PC-3 (cell line): ENCODE measurements around the gene AAMDC.

ENCODE experiments used
- EZH2 ChIP-seq: fragments of 300-600 bp; sonication (generic); IDR thresholded peaks from one replicate; pipeline ENCODE4 v1.6.1; 2017; ENCODE audit warnings: antibody characterized with exemption, mild to moderate bottlenecking, low read length; ENCODE audit not compliant: unreplicated experiment
- EZH2phosphoT487 ChIP-seq: fragments of 300-600 bp; sonication (generic); IDR thresholded peaks from 2 replicates; pipeline ENCODE4 v1.6.1; 2018; ENCODE audit warnings: mild to moderate bottlenecking, antibody characterized with exemption, low read length, borderline replicate concordance
- TF ChIP-seq, protein P1 (sequence below): fragments of 300-600 bp; sonication (generic); conservative IDR thresholded peaks from 2 replicates; pipeline ENCODE4 v1.5.1; 2017; ENCODE audit warnings: antibody characterized with exemption, low read depth, mild to moderate bottlenecking, low read length

DNA sequence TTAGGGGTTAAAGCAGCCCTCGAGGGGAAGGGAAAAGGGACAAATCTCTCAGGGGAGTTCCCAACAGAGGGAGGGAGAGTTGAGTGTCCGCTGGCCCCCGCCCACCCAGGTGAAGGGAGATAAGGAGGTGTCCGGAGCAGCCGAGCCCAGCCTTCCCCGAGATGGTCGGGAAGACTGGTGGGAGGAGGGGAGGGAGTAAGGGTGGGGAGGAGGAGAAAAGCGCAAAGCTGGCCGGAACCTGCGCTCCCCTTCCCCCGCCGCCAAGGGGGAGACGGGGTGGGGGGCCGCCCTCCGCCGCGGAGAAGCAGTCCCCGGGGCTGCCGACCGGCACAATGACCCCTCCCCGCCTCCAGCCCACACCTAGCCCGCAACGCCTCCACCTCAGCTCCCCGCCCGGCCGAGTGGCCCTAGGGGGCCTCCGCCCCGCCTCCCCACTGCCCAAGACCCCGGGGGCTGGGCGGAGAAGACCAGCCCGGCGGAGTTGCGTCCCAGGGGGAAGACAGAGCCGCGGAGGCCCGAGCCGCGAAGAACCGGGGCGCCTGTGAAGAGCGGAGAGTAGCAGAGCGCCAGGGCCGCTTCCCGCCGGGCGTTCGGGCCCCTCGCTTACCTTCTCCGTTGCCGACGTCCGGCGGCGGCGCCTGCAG is 901 bp upstream of the AAMDC start:
- TF ChIP-seq, protein P1, sequence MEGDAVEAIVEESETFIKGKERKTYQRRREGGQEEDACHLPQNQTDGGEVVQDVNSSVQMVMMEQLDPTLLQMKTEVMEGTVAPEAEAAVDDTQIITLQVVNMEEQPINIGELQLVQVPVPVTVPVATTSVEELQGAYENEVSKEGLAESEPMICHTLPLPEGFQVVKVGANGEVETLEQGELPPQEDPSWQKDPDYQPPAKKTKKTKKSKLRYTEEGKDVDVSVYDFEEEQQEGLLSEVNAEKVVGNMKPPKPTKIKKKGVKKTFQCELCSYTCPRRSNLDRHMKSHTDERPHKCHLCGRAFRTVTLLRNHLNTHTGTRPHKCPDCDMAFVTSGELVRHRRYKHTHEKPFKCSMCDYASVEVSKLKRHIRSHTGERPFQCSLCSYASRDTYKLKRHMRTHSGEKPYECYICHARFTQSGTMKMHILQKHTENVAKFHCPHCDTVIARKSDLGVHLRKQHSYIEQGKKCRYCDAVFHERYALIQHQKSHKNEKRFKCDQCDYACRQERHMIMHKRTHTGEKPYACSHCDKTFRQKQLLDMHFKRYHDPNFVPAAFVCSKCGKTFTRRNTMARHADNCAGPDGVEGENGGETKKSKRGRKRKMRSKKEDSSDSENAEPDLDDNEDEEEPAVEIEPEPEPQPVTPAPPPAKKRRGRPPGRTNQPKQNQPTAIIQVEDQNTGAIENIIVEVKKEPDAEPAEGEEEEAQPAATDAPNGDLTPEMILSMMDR, result no peak
- TF ChIP-seq EZH2 (no peak), EZH2phosphoT487 (no peak)
